Measurements from ENCODE around the gene CUX1. TPM values are rescaled to one million over a fixed set of nuclear protein-coding genes. Genes with fewer than 3 reads are reported as not detected.
"Not testable (repeated sequence)": the region's sequence is repeated elsewhere in the genome, so short reads cannot be mapped to it uniquely, and the experiment has no call there.

Gene CUX1
- total RNA-seq, 4 donors from 2014 or later, result 64.1 to 142 (median 111) TPM

DNA sequence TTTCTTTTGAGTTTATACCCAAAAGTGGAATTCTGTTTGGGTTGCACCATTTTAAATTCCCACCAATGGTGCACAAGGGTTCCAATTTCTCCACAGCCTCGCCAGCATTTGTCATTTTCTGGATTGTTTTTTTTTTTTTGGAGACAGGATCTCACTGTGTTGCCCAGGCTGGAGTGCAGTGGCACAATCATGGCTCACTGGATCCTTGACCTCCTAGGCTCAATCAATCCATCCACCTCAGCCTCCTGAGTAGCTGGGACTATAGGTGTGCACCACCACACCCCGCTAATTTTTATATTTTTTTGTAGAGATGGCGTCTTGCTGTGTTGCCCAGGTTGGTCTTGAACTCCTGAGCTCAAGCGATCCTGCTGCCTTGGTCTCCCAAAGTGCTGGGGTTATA lies 46.6 kb downstream of the CUX1 start:
- no peak for DNase-seq
- H3K9me3 ChIP-seq, result no peaks in the 10 kb centered on the region
- TF ChIP-seq, protein P1, sequence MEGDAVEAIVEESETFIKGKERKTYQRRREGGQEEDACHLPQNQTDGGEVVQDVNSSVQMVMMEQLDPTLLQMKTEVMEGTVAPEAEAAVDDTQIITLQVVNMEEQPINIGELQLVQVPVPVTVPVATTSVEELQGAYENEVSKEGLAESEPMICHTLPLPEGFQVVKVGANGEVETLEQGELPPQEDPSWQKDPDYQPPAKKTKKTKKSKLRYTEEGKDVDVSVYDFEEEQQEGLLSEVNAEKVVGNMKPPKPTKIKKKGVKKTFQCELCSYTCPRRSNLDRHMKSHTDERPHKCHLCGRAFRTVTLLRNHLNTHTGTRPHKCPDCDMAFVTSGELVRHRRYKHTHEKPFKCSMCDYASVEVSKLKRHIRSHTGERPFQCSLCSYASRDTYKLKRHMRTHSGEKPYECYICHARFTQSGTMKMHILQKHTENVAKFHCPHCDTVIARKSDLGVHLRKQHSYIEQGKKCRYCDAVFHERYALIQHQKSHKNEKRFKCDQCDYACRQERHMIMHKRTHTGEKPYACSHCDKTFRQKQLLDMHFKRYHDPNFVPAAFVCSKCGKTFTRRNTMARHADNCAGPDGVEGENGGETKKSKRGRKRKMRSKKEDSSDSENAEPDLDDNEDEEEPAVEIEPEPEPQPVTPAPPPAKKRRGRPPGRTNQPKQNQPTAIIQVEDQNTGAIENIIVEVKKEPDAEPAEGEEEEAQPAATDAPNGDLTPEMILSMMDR (IDR thresholded peaks at IDR 0.05), result no peak
- no peak for TF ChIP-seq POLR2A (IDR thresholded peaks at IDR 0.05)
- H3K27me3 ChIP-seq, result no peaks in the 10 kb centered on the region
- peaks cover 0 to 18% (median 0%) of the 10 kb centered on the region in 4 donors for H3K4me1 ChIP-seq
- H3K27ac ChIP-seq, result no peak overlapping the region
- H3K36me3 ChIP-seq, result no peaks in the 10 kb centered on the region
- no peak overlapping the region for H3K4me3 ChIP-seq

DNA sequence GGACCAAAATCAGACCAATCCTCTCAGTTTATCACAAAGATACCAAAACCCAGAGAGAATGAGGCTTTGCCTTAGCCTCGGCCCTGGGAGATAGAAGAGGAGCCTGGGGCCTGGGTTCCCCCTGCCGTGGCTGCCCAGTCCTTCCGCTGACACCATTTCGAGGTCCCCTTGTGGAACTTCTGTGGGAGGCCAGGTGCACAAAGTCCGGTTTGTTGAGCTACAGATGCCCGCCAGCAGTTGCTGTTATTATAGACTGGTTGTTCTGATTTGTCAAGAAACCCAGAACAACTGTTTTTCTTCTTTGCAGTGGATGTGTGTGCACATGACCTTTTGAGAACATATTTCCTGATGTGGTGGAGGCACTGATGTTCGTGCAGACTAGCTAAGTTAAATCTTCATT lies 47.6 kb downstream of the CUX1 start:
- H3K27me3 ChIP-seq, result no peaks in the 10 kb centered on the region
- no peak overlapping the region for H3K4me3 ChIP-seq
- no peak overlapping the region for H3K27ac ChIP-seq
- no peaks in the 10 kb centered on the region for H3K9me3 ChIP-seq
- peaks cover 0 to 20% (median 0%) of the 10 kb centered on the region in 4 donors for H3K4me1 ChIP-seq
- no peak for TF ChIP-seq POLR2A (IDR thresholded peaks at IDR 0.05)
- TF ChIP-seq, protein P1 (IDR thresholded peaks at IDR 0.05), result no peak
- no peaks in the 10 kb centered on the region for H3K36me3 ChIP-seq
- DNase-seq, result no peak

DNA sequence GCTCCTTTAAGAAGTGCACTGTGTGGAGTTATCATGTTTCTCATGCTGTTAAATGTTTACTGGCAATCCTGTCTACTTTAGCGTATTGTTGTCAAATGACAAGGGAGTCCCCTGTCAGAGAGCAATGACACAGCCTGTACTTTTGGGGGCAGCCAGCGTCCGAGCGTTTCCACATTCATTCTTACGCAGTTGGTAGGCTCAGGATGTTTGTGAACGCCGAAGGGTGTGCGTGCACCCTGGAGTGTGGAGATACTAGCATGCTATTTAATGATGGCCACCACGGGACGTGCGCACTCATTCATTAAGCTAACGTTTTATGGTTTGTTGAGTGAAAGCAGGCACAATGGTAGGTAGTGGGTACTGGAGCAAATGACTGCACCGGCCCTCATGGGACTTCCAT lies 48.0 kb downstream of the CUX1 start:
- TF ChIP-seq, protein P1 (IDR thresholded peaks at IDR 0.05), result no peak
- TF ChIP-seq POLR2A (IDR thresholded peaks at IDR 0.05), result no peak
- Histone ChIP-seq H3K36me3 (no peaks in the 10 kb centered on the region), H3K27me3 (no peaks in the 10 kb centered on the region), H3K9me3 (no peaks in the 10 kb centered on the region), H3K27ac (no peak overlapping the region), H3K4me1 (peaks cover 0 to 20% (median 0%) of the 10 kb centered on the region in 4 donors), H3K4me3 (no peak overlapping the region)
- DNase-seq, result no peak

DNA sequence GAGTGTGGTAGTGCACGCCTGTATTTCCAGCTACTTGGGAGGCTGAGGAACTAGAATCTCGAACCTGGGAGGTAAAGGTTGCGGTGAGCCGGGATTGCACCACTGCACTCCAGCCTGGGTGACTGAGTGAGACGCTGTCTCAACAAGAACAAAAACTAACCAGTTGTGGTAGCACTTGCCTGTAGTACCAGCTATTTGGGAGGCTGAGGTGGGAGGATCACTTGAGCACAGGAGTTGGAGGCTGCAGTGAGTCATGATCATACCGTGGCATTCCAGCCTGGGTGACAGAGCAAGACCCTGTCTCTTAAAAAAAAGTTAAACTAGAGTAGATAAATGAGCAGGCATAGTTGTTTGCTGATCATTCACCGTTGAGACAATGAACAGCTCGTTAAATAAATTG lies 48.9 kb downstream of the CUX1 start:
- Histone ChIP-seq H3K27me3 (no peaks in the 10 kb centered on the region), H3K4me1 (peaks cover 0 to 20% (median 0%) of the 10 kb centered on the region in 4 donors)
- TF ChIP-seq, protein P1 (IDR thresholded peaks at IDR 0.05), result no peak
- TF ChIP-seq POLR2A (IDR thresholded peaks at IDR 0.05), result no peak

DNA sequence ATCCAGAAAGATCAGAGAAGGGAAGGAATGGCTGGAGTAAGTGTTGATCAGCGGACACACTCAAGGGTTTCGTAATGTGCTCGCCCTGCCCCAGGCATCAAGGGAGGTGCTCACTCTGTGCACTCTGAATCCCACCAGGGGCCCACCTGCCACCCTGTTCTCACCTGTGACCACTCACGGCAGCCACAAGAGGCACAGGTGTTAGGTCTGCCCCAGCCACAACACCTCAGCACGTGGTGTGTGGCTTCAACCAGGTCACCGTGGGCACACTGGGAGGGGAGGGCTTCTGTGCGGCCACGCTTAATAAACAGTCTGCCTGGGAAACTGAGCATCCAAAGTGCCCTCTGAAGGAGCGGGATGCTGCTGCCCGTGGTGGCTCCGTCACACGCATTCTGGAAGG lies 49.8 kb downstream of the CUX1 start:
- H3K4me1 ChIP-seq, result peaks cover 0 to 20% (median 0%) of the 10 kb centered on the region in 4 donors
- TF ChIP-seq POLR2A (IDR thresholded peaks at IDR 0.05), result no peak
- TF ChIP-seq, protein P1 (IDR thresholded peaks at IDR 0.05), result no peak
- no peak for DNase-seq

More for the DNA sequence above, 48.9 kb downstream of the CUX1 start:
- H3K27ac ChIP-seq, result no peak overlapping the region
- no peak for DNase-seq
- H3K4me3 ChIP-seq, result no peak overlapping the region
- no peaks in the 10 kb centered on the region for H3K36me3 ChIP-seq
- no peaks in the 10 kb centered on the region for H3K9me3 ChIP-seq

DNA sequence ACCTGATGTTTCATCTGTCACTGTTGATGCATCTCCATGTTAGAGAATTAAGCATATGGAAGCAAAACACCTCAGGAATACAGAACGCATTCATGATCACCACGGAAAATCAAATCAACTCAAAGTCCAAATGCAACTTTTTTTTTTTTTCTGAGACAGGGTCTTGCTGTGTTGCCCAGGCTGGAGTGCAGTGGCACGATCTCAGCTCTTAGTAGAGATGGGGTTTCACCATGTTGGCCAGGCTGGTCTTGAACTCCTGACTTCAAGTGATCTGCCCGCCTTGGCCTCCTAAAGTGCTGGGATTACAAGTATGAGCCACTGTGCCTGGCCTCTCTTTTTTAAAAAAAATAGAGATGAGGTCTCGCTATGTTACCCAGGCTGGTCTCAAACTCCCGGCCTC lies 50.3 kb downstream of the CUX1 start:
- H3K36me3 ChIP-seq, H3K27ac ChIP-seq, H3K4me3 ChIP-seq, H3K9me3 ChIP-seq, DNase-seq, H3K27me3 ChIP-seq: not testable (repeated sequence)
- H3K4me1 ChIP-seq, result peaks cover 0 to 20% (median 0%) of the 10 kb centered on the region in 4 donors

More for the DNA sequence above, 49.8 kb downstream of the CUX1 start:
- Histone ChIP-seq H3K9me3 (no peaks in the 10 kb centered on the region), H3K4me3 (no peak overlapping the region), H3K27ac (no peak overlapping the region), H3K27me3 (no peaks in the 10 kb centered on the region), H3K36me3 (no peaks in the 10 kb centered on the region)
